GM12892 (cell line): Measurements from ENCODE around the gene EMILIN2.

ENCODE experiments used
- POLR2A ChIP-seq: IDR thresholded peaks from 2 replicates; pipeline ENCODE4 v1.6.1; 2011; ENCODE audit warnings: low read depth, low read length, control low read depth
- POLR2AphosphoS5 ChIP-seq: IDR thresholded peaks from 2 replicates; pipeline ENCODE4 v1.6.1; 2011; ENCODE audit warnings: low read depth, low read length, control low read depth

- TF ChIP-seq POLR2AphosphoS5 (no peak), POLR2A (no peak)
Observed at GRCh38 chr18:2846636-2847316, at the start of gene EMILIN2.
